Heart right ventricle (tissue), 16 donors: Measurements from ENCODE around the gene ZNF683. TPM values are rescaled to one million over a fixed set of nuclear protein-coding genes. Genes with fewer than 3 reads are reported as not detected.
A peak's percentile ranks its signal among the peaks of the same experiment; 100 is the strongest.

Experiments
- ATAC-seq, 8 donors: fragments of 200-7000 bp; cut with Tn5 transposase; one replicate each; pipeline ENCODE4 v1.9.1; 2020; ENCODE audit warnings: mild to moderate bottlenecking in 8 of 8, moderate library complexity in 8 of 8, moderate number of reproducible peaks in 1 of 8
- DNase-seq, 2 donors: peaks; one replicate each; pipeline ENCODE4 v3.0.0-alpha.2; 2020
- H3K27ac ChIP-seq, 10 donors: fragments of 200-600 bp; sonication (generic) in 2 of 10; one replicate each; pipeline versions ENCODE4 v1.5.0 to v1.8.0; 2020 to 2022; ENCODE audit warnings: mild to moderate bottlenecking in 3 of 10
- H3K27me3 ChIP-seq, 7 donors: fragments of 200-600 bp; one replicate each; pipeline ENCODE4 v1.8.0; 2021 to 2022; ENCODE audit warnings: mild to moderate bottlenecking in 2 of 7
- H3K36me3 ChIP-seq, 9 donors: fragments of 200-600 bp; sonication (generic) in 1 of 9; one replicate each; pipeline versions ENCODE4 v1.5.0 to v1.8.0; 2020 to 2022; ENCODE audit warnings: mild to moderate bottlenecking in 2 of 9
- H3K4me1 ChIP-seq, 9 donors: fragments of 200-600 bp; sonication (generic) in 1 of 9; one replicate each; pipeline versions ENCODE4 v1.5.0 to v1.8.0; 2020 to 2022; ENCODE audit warnings: mild to moderate bottlenecking in 4 of 9
- H3K4me3 ChIP-seq, 10 donors: fragments of 200-600 bp; sonication (generic) in 2 of 10; one replicate each; pipeline versions ENCODE4 v1.5.0 to v1.8.0; 2020 to 2022; ENCODE audit warnings: mild to moderate bottlenecking in 7 of 10, moderate library complexity in 2 of 10
- H3K9me3 ChIP-seq, 11 donors: fragments of 200-600 bp in 10 of 11; sonication (generic) in 2 of 11; one replicate each; pipeline versions ENCODE4 v1.5.0 to v1.8.0; 2013 to 2022; ENCODE audit warnings: mild to moderate bottlenecking in 2 of 11, control low read depth in 1 of 11, moderate library complexity in 1 of 11
- WGBS, 2 donors: extraction: QIAGEN DNeasy Blood & Tissue Kit; methylation state at CpG; one replicate each; pipeline ENCODE4 v1.1.7; 2013; ENCODE audit warnings: inconsistent platforms in 1 of 2; 5-methylcytosine and 5-hydroxymethylcytosine counted together
- intact Hi-C, 10 donors: fragments of 100-400 bp; cut with DNase I; formaldehyde crosslinking; loops; one replicate each; pipeline versions ENCODE4 v1.11.1 to v1.14.2; 2022
- polyA plus RNA-seq, 2 donors: library from polyadenylated mRNA; stranded (reverse); fragments of 200-250 nt; gene quantifications; one replicate each; pipeline ENCODE4 v1.2.3, GENCODE V29; 2013
- total RNA-seq, 10 donors: library from RNA; stranded (reverse); fragmentation: NEBNext Ultra II Directional in 3 of 10; extraction: Animal tissue kit (Norgen Biotek cat#: 25700) in 3 of 10; gene quantifications; one replicate each; pipeline versions ENCODE4 v1.2.1 to v1.2.4, GENCODE V29; 2021 to 2023
- TF ChIP-seq, protein P1 (sequence below), 9 donors: fragments of 200-600 bp; sonication (generic) in 2 of 9; IDR thresholded peaks; one replicate each; pipeline versions ENCODE4 v1.5.0 to v1.8.0; 2021 to 2022; ENCODE audit warnings: antibody characterized with exemption in 9 of 9, mild to moderate bottlenecking in 5 of 9, moderate library complexity in 1 of 9
- donor health status: Arrhythmogenic right ventricular cardiomyopathy.
- donor health status: ischemic (EF 13 %, LVEDD 7.1; RV severe dilation, severe dysfunction).
- donor health status: healthy with polysubstance abuse.
- donor health status: DM: no; HTN: yes; CAD: no.
- donor health status: DM: no; HTN: no; CAD: no.
- donor health status: ischemic (EF 25% LVEDD 6.9; RV normal size, moderate dysfunction).
- donor health status: ischemic (EF 25% LVEDD 5.7; RV mildly dilated, moderate dysfunction).
- donor health status: healthy.
- donor health status: DM: yes; HTN: yes; CAD: no.
- donor health status: Ischemic cardiomyopathy.
- donor health status: ischemic (EF 35%, LVEDD 5.7; RV mildly dilated, moderate dysfunction).
- donor health status: nonischemic (EF 11% LVEDD 7.7; RV severe dilation, severe dysfunction).
- donor health status: DM: yes; HTN: yes; CAD: no.
- donor health status: PGD.
- donor health status: ischemic (EF 29% LVEDD 5.4; RV normal size, mild dysfunction).
- donor health status: nonischemic (EF 23%, LVEDD 6.1; RV moderate dilation, normal function).

ZNF683 gene
- total and polyA plus RNA-seq, 12 donors = 0.04 to 1.3 (median 0.15) TPM; not detected in 9

DNA sequence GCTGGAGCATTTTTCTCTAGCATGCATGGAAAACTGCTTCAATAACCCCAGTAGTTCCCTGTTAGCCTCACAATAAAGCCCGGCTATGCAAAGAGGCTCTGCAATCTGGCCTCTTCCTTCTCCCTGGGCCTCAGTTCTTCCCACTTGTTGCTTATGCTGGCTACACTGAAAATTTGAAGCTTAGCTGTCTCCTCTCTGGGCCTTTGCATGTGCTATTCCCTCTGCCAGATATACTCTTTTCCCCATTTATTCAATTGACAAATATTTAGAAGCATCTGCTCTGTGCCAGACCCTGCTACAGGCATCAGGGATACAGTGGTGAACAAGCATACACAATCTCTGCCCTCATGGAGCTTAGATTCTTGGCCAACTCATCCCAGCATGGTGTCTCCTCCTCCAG is 33.9 kb downstream of the ZNF683 start:
- Histone ChIP-seq H3K27ac (no peak overlapping the region), H3K4me1 (peaks cover 0 to 16% (median 13%) of the 10 kb centered on the region in 9 donors), H3K4me3 (no peak overlapping the region), H3K27me3 (peaks cover 0 to 44% (median 32%) of the 10 kb centered on the region in 7 donors), H3K9me3 (no peaks in the 10 kb centered on the region), H3K36me3 (no peaks in the 10 kb centered on the region)
- no peak for DNase-seq
- intact Hi-C loops = no loop called here
- TF ChIP-seq, protein P1, sequence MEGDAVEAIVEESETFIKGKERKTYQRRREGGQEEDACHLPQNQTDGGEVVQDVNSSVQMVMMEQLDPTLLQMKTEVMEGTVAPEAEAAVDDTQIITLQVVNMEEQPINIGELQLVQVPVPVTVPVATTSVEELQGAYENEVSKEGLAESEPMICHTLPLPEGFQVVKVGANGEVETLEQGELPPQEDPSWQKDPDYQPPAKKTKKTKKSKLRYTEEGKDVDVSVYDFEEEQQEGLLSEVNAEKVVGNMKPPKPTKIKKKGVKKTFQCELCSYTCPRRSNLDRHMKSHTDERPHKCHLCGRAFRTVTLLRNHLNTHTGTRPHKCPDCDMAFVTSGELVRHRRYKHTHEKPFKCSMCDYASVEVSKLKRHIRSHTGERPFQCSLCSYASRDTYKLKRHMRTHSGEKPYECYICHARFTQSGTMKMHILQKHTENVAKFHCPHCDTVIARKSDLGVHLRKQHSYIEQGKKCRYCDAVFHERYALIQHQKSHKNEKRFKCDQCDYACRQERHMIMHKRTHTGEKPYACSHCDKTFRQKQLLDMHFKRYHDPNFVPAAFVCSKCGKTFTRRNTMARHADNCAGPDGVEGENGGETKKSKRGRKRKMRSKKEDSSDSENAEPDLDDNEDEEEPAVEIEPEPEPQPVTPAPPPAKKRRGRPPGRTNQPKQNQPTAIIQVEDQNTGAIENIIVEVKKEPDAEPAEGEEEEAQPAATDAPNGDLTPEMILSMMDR (IDR thresholded peaks at IDR 0.05) = no peak
- 62 to 66% methylated on average over 1 of the region's 1 CpG for WGBS, 2 donors
- no peak for ATAC-seq

DNA sequence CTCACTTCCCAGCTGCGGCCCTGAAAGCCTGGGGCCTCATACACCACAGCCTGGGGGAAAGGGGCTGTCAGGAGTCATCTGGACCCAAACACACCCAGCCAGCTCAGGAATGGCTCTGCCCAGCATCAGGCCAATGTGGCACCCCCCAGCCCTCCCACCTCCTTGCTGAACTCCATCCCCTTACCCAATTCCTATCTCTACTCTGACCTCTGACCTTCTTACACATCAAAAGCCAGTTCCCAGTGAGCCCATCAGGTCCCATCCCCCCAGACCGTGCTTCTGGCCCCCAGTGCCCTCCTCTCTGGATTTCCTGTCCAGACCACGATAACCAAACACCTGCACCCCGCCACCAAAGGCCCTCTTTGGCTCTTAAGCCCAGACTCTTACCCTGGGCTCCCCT is 34.9 kb downstream of the ZNF683 start:
- H3K4me1 ChIP-seq = peaks cover 0 to 16% (median 13%) of the 10 kb centered on the region in 9 donors
- DNase-seq (no peak), ATAC-seq (peak in 1 of 8 donors; percentile 19)
- intact Hi-C loops = no loop called here
- TF ChIP-seq, protein P1 (IDR thresholded peaks at IDR 0.05) = no peak
- 66 to 73% methylated on average over 4 of the region's 4 CpGs for WGBS, 2 donors
- peaks cover 0 to 45% (median 39%) of the 10 kb centered on the region in 7 donors for H3K27me3 ChIP-seq
- H3K4me3 ChIP-seq = no peak overlapping the region
- no peaks in the 10 kb centered on the region for H3K9me3 ChIP-seq
- H3K27ac ChIP-seq = no peak overlapping the region
- no peaks in the 10 kb centered on the region for H3K36me3 ChIP-seq

DNA sequence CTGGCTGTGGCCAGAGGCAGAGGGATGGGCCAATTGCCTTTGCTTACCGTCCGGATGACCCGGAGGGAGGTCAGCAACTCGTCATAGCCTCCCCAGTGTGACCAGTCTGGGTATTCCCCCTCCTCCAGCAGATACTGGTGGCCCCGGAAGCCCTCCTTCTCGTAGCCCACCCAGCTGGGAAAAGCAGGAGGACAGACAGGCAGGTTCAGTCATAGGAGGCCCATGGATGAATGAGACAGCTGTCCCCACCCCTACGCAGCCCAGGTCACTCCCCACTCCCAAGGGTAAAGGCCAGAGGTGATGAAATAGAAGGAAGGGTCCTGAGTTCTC is 35.4 kb downstream of the ZNF683 start:
- TF ChIP-seq, protein P1 (IDR thresholded peaks at IDR 0.05) = no peak
- Histone ChIP-seq H3K9me3 (no peaks in the 10 kb centered on the region), H3K4me3 (no peak overlapping the region)

DNA sequence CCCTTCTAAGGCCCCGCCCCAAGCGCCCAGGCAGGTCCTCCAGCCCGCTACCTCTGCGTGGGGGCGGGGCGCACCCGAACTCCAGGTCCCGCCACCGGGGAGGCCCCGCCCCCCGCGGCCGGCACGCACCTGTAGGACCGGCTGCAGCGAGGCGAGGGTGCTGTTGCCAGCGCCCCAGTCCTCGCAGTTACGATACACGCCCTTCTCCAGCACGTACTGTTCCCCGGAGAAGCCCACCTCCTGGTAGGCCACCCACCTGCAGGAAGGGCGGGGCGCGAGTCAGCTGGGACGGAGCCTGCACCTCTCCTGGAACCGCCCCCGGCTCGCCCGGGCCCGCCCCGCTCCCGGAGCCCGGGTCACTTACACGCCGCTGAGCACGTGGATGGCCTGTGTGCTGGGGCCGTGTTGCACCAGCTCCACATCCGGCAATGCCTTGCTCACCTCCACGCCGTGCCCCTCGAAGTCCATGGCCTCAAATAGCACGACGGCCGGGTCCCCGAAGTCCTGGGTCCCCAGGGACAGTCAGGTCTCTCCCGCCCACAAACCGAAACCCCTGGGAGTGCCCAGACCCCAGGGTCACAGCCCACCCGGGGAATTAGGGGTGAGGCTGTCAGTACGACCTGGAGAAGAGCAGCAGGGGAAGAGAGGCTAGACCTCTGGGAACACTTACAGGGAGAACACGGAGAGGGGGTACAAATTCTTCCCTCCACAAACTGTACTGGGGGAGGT is 35.9 kb downstream of the ZNF683 start:
- Histone ChIP-seq H3K27ac (no peak overlapping the region), H3K4me1 (peaks cover 0 to 16% (median 13%) of the 10 kb centered on the region in 9 donors), H3K27me3 (peaks cover 0 to 53% (median 47%) of the 10 kb centered on the region in 7 donors), H3K36me3 (no peaks in the 10 kb centered on the region), H3K9me3 (no peaks in the 10 kb centered on the region), H3K4me3 (peak overlapping the region; percentile 28 to 61 (median 51))
- TF ChIP-seq, protein P1 (IDR thresholded peaks at IDR 0.05) = no peak
- DNase-seq = peak in 1 of 2 donors; percentile 66
- ATAC-seq = peak; percentile 46 to 82 (median 73)
- intact Hi-C loops = no loop called here
- WGBS, 2 donors = 9 to 11% methylated on average over 51 to 52 of the region's 52 CpGs

More for the DNA sequence above, 35.4 kb downstream of the ZNF683 start:
- no peak for DNase-seq
- peaks cover 0 to 16% (median 13%) of the 10 kb centered on the region in 9 donors for H3K4me1 ChIP-seq
- no peaks in the 10 kb centered on the region for H3K36me3 ChIP-seq
- intact Hi-C loops = no loop called here
- H3K27ac ChIP-seq = no peak overlapping the region
- H3K27me3 ChIP-seq = peaks cover 0 to 48% (median 42%) of the 10 kb centered on the region in 7 donors
- 84 to 89% methylated on average over 7 of the region's 7 CpGs for WGBS, 2 donors
- ATAC-seq = peak in 3 of 8 donors; percentile 6 to 23 (median 13)
